Adipocyte (in vitro differentiated cells): ENCODE data around the gene RPP25L.

ENCODE experiments used
- DNase-seq: peaks from one replicate; pipeline ENCODE4 v3.0.0-alpha.2; 2015; ENCODE audit warnings: low read depth
- H3K27me3 ChIP-seq: replicated peaks from 2 replicates; pipeline ENCODE4 v1.7.0; 2013; ENCODE audit warnings: mild to moderate bottlenecking, low read length, moderate library complexity; ENCODE audit not compliant: control insufficient read depth, insufficient read depth
- H3K36me3 ChIP-seq: 2 replicates; pipeline ENCODE4 v1.7.0; 2013; ENCODE audit warnings: low read length, mild to moderate bottlenecking, moderate library complexity; ENCODE audit not compliant: control insufficient read depth, insufficient read depth, severe bottlenecking
- H3K4me1 ChIP-seq: 2 replicates; pipeline ENCODE4 v1.7.0; 2013; ENCODE audit warnings: mild to moderate bottlenecking, low read length, moderate library complexity; ENCODE audit not compliant: control insufficient read depth, insufficient read depth
- H3K4me3 ChIP-seq: 2 replicates; pipeline ENCODE4 v1.7.0; 2013; ENCODE audit warnings: mild to moderate bottlenecking, low read length, moderate library complexity
- H3K9ac ChIP-seq: 2 replicates; pipeline ENCODE4 v1.7.0; 2013; ENCODE audit warnings: mild to moderate bottlenecking, low read length, moderate library complexity
- H3K9me3 ChIP-seq: 2 replicates; pipeline ENCODE4 v1.7.0; 2013; ENCODE audit warnings: mild to moderate bottlenecking, low read length, moderate library complexity; ENCODE audit not compliant: control insufficient read depth

Gene RPP25L

GRCh38 chr9:34588671-34589635 lies 22.9 kb downstream of the RPP25L start:
- peak; percentile 22 for DNase-seq
- peaks cover 39% of the 10 kb centered on the region for H3K27me3 ChIP-seq

GRCh38 chr9:34587271-34587670 lies 24.6 kb downstream of the RPP25L start:
- Histone ChIP-seq H3K4me3 (no peak overlapping the region), H3K9ac (no peak overlapping the region), H3K4me1 (peaks cover 19% of the 10 kb centered on the region), H3K9me3 (no peaks in the 10 kb centered on the region), H3K36me3 (no peaks in the 10 kb centered on the region), H3K27me3 (peaks cover 39% of the 10 kb centered on the region)
- DNase-seq = no peak

More at GRCh38 chr9:34588671-34589635, 22.9 kb downstream of the RPP25L start:
- no peaks in the 10 kb centered on the region for H3K36me3 ChIP-seq
- H3K4me1 ChIP-seq = peaks cover 36% of the 10 kb centered on the region
- peak overlapping the region; percentile 84 for H3K4me3 ChIP-seq
- peak overlapping the region; percentile 82 for H3K9ac ChIP-seq
- H3K9me3 ChIP-seq = no peaks in the 10 kb centered on the region

- peaks cover 39% of the 10 kb centered on the region for H3K27me3 ChIP-seq
- no peak overlapping the region for H3K9ac ChIP-seq
- peaks cover 10% of the 10 kb centered on the region for H3K4me1 ChIP-seq
- no peak overlapping the region for H3K4me3 ChIP-seq
- no peaks in the 10 kb centered on the region for H3K9me3 ChIP-seq
- no peaks in the 10 kb centered on the region for H3K36me3 ChIP-seq
- no peak for DNase-seq
Observed at GRCh38 chr9:34585946-34586669, 25.8 kb downstream of the RPP25L start.

DNA sequence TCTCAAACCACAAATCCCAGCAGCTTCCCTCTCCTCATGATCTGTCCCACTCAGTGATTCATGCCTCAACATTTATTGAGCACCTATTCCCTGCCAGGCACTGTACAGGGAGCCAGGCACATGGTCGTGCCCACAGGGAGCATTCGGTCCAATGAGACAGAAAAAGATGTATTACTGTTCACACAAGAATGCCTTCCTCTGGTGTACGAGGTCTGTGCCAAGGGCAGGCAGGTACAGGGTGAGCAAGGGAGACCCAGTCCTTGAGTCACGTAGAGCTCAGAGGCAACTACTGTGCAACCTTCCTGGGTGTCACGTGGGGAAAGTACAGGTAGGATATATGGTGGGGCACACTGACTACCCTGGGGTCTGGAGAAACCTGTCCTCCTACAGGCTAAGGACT lies 26.9 kb downstream of the RPP25L start:
- no peak for DNase-seq
- peaks cover 3% of the 10 kb centered on the region for H3K4me1 ChIP-seq
- H3K27me3 ChIP-seq = peaks cover 39% of the 10 kb centered on the region
- H3K4me3 ChIP-seq = no peak overlapping the region
- no peaks in the 10 kb centered on the region for H3K9me3 ChIP-seq
- H3K36me3 ChIP-seq = no peaks in the 10 kb centered on the region
- no peak overlapping the region for H3K9ac ChIP-seq

GRCh38 chr9:34582787-34583186 lies 29.1 kb downstream of the RPP25L start:
- H3K27me3 ChIP-seq = peaks cover 32% of the 10 kb centered on the region
- H3K9ac ChIP-seq = no peak overlapping the region
- no peak for DNase-seq
- H3K36me3 ChIP-seq = no peaks in the 10 kb centered on the region
- H3K9me3 ChIP-seq = no peaks in the 10 kb centered on the region
- H3K4me1 ChIP-seq = no peaks in the 10 kb centered on the region
- no peak overlapping the region for H3K4me3 ChIP-seq

DNA sequence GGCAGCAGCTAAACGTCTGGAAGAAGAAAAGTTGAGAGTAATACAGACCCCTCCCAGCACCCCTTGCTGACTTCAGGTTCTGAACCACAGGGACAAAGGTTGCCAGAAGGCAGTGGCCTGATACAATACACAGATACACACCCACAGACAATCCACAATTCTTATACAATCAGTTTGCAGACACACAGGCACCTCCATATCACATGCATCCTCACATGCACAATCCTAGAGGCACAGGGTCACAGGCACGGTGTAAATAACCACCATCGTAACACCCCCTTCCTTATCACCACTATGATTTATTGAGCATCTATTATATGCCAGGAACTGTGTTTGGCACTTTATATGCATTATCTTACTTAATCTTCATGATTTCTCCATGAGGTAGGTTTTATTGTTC lies 30.6 kb downstream of the RPP25L start:
- Histone ChIP-seq H3K4me1 (no peaks in the 10 kb centered on the region), H3K27me3 (peaks cover 26% of the 10 kb centered on the region), H3K9me3 (no peaks in the 10 kb centered on the region), H3K36me3 (no peaks in the 10 kb centered on the region), H3K9ac (no peak overlapping the region), H3K4me3 (no peak overlapping the region)
- DNase-seq = no peak

DNA sequence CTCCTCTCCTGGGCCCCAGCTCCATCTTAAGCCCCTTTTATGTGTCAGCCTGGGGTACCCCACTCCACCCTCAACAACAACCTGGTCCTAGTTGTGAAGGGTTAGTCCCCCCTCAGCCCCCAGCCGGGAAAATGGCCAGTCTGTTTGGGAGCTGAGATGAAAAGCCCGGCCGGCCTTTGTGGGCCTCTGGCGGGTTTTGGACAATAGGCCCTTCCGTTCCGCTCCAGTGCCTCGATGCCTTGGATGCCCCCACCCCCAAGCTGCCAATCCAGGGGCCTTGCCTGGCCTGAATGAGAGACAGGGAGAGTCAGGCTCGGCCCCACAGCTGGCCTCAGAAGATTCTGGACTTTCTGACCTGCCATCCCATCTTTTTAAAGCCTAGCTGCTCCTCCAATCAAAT lies 31.5 kb downstream of the RPP25L start:
- H3K4me3 ChIP-seq = no peak overlapping the region
- peaks cover 24% of the 10 kb centered on the region for H3K27me3 ChIP-seq
- H3K4me1 ChIP-seq = no peaks in the 10 kb centered on the region

DNA sequence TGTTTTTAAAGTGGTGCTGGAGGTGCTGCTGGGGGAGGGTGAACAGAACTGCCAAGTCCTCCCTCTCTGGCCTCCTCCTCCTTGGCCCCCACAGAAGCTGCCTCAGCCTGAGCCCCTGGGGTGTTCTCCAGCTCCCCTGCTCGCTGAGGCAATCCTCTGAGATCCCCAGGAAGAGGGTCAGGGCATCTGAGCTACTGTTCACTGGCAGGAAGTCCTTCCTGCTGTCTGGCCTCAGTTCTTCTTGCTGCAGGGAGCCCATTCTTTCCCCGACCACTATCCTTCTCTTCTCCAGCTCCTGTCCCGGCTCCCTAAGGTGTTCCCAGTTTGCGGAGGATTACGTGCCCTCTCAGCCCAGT lies 32.1 kb downstream of the RPP25L start:
- no peaks in the 10 kb centered on the region for H3K9me3 ChIP-seq
- no peak for DNase-seq
- H3K9ac ChIP-seq = no peak overlapping the region
- no peak overlapping the region for H3K4me3 ChIP-seq
- no peaks in the 10 kb centered on the region for H3K36me3 ChIP-seq
- H3K4me1 ChIP-seq = no peaks in the 10 kb centered on the region
- H3K27me3 ChIP-seq = peaks cover 20% of the 10 kb centered on the region

More for the DNA sequence above, 31.5 kb downstream of the RPP25L start:
- no peaks in the 10 kb centered on the region for H3K36me3 ChIP-seq
- no peak overlapping the region for H3K9ac ChIP-seq
- no peak for DNase-seq
- no peaks in the 10 kb centered on the region for H3K9me3 ChIP-seq

DNA sequence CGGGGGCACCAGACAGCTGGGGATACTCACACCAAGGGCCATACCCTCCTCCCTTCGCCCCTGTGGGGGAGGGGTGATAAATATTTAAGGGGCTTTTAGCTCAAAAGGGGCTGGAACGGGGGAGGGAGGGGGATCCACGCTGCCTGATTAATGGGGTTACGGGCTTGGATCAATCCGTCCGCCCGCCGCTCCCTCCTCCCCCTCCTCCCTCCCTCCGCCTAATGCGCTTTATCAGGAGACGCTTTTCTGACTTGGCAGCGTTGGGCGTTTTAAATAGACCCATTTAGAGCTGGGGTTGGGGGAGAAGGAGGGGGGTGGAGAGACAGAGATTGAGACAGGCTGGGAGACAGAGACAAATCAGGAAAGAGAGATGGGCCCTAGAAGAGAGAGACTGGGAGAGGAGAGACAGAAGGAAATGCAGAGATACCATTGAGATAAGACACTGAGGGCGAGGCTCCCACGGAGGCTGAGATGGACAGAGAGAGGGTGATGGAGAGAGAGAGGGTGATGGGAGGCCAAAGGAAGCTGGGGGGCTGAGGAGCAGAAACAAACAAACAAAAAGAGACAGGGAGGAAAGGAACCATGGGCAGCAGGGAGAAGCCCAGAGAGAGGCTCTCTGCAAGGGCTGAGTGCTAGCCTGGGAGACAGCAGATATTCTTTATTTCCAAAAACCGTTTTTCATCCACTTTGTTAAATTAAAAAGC lies 32.6 kb downstream of the RPP25L start:
- DNase-seq = no peak
- peaks cover 18% of the 10 kb centered on the region for H3K27me3 ChIP-seq
- no peak overlapping the region for H3K9ac ChIP-seq
- no peaks in the 10 kb centered on the region for H3K9me3 ChIP-seq
- H3K36me3 ChIP-seq = no peaks in the 10 kb centered on the region
- no peak overlapping the region for H3K4me3 ChIP-seq
- H3K4me1 ChIP-seq = no peaks in the 10 kb centered on the region

- H3K4me1 ChIP-seq = no peaks in the 10 kb centered on the region
- H3K4me3 ChIP-seq = no peak overlapping the region
- peaks cover 3% of the 10 kb centered on the region for H3K36me3 ChIP-seq
- no peak overlapping the region for H3K9ac ChIP-seq
- H3K9me3 ChIP-seq = no peaks in the 10 kb centered on the region
- peaks cover 18% of the 10 kb centered on the region for H3K27me3 ChIP-seq
- peak; percentile 63 for DNase-seq
Observed at GRCh38 chr9:34578241-34579103, 33.4 kb downstream of the RPP25L start.
